ENCODE data around the gene BCL2L1. TPM values are rescaled to one million over a fixed set of nuclear protein-coding genes. Genes with fewer than 3 reads are reported as not detected.

Gene BCL2L1
- total RNA-seq, 2 experiments from 2014 or later, result 64.2 to 88.8 TPM

GRCh38 chr20:31640259-31640658 is 82.4 kb downstream of the BCL2L1 start:
- H4K20me1 ChIP-seq (ENCODE audit: insufficient read depth, low read length), result no peaks in the 10 kb centered on the region
- H2AFZ ChIP-seq (ENCODE audit: low read length), result no peak overlapping the region
- intact Hi-C loops (cut with micrococcal nuclease; ENCODE audit: unreplicated experiment), result no loop called here
- no peak overlapping the region for H3K4me2 ChIP-seq (ENCODE audit: low read length)
- POLR2A ChIA-PET, result no interaction called here
- no peaks in the 10 kb centered on the region for H3K9me2 ChIP-seq (ENCODE audit: insufficient read depth, low read length)
- no peak for DNase-seq (ENCODE audit: low spot score)
- H3K9me3 ChIP-seq (ENCODE audit: low read length), result no peaks in the 10 kb centered on the region
- CTCF ChIA-PET (ENCODE audit: unreplicated experiment), result no interaction called here
- H3K79me2 ChIP-seq (ENCODE audit: insufficient read depth, low read depth, low read length), result no peaks in the 10 kb centered on the region
- no peak overlapping the region for H3K27ac ChIP-seq (ENCODE audit: low read depth, low read length, poor library complexity, severe bottlenecking)
- H3K4me3 ChIP-seq (ENCODE audit: low read depth, low read length, poor library complexity, severe bottlenecking), result no peak overlapping the region
- no peaks in the 10 kb centered on the region for H3K36me3 ChIP-seq (ENCODE audit: insufficient read depth, low read length)
- H3K4me1 ChIP-seq (ENCODE audit: insufficient read depth, low read length, poor library complexity, severe bottlenecking), result peaks cover 5% of the 10 kb centered on the region
- BruUV-seq (replicated peaks), result no TSS peak
- no peak for TF ChIP-seq EZH2phosphoT487 (IDR thresholded peaks at IDR 0.05; ENCODE audit: borderline replicate concordance, low read depth, low read length)
- no peak for TF ChIP-seq CTCF (conservative IDR thresholded peaks at IDR 0.05; ENCODE audit: low read length)

- peaks cover 5% of the 10 kb centered on the region for H3K4me1 ChIP-seq (ENCODE audit: insufficient read depth, low read length, poor library complexity, severe bottlenecking)
- no peak for TF ChIP-seq EZH2phosphoT487 (IDR thresholded peaks at IDR 0.05; ENCODE audit: borderline replicate concordance, low read depth, low read length)
- TF ChIP-seq CTCF (conservative IDR thresholded peaks at IDR 0.05; ENCODE audit: low read length), result no peak
- ChIA-PET POLR2A (no interaction called here), CTCF (ENCODE audit: unreplicated experiment) (no interaction called here)
- H2AFZ ChIP-seq (ENCODE audit: low read length), result no peak overlapping the region
- no TSS peak for BruUV-seq (replicated peaks)
- no peaks in the 10 kb centered on the region for H4K20me1 ChIP-seq (ENCODE audit: insufficient read depth, low read length)
- intact Hi-C loops (cut with micrococcal nuclease; ENCODE audit: unreplicated experiment), result no loop called here
- H3K27ac ChIP-seq (ENCODE audit: low read depth, low read length, poor library complexity, severe bottlenecking), result no peak overlapping the region
- H3K79me2 ChIP-seq (ENCODE audit: insufficient read depth, low read depth, low read length), result no peaks in the 10 kb centered on the region
- no peak for DNase-seq (ENCODE audit: low spot score)
- H3K4me2 ChIP-seq (ENCODE audit: low read length), result no peak overlapping the region
- no peaks in the 10 kb centered on the region for H3K9me3 ChIP-seq (ENCODE audit: low read length)
- H3K4me3 ChIP-seq (ENCODE audit: low read depth, low read length, poor library complexity, severe bottlenecking), result no peak overlapping the region
- no peaks in the 10 kb centered on the region for H3K36me3 ChIP-seq (ENCODE audit: insufficient read depth, low read length)
- H3K9me2 ChIP-seq (ENCODE audit: insufficient read depth, low read length), result no peaks in the 10 kb centered on the region
Observed at GRCh38 chr20:31638816-31639215, 83.9 kb downstream of the BCL2L1 start.

- no peaks in the 10 kb centered on the region for H3K9me2 ChIP-seq (ENCODE audit: insufficient read depth, low read length)
- peaks cover 5% of the 10 kb centered on the region for H3K4me1 ChIP-seq (ENCODE audit: insufficient read depth, low read length, poor library complexity, severe bottlenecking)
- H3K36me3 ChIP-seq (ENCODE audit: insufficient read depth, low read length), result no peaks in the 10 kb centered on the region
- no peak for DNase-seq (ENCODE audit: low spot score)
- ChIA-PET POLR2A (no interaction called here), CTCF (ENCODE audit: unreplicated experiment) (no interaction called here)
- no TSS peak for BruUV-seq (replicated peaks)
- no peaks in the 10 kb centered on the region for H3K9me3 ChIP-seq (ENCODE audit: low read length)
- intact Hi-C loops (cut with micrococcal nuclease; ENCODE audit: unreplicated experiment), result no loop called here
- H3K27ac ChIP-seq (ENCODE audit: low read depth, low read length, poor library complexity, severe bottlenecking), result no peak overlapping the region
- no peak overlapping the region for H3K4me2 ChIP-seq (ENCODE audit: low read length)
- no peak overlapping the region for H3K4me3 ChIP-seq (ENCODE audit: low read depth, low read length, poor library complexity, severe bottlenecking)
- no peak overlapping the region for H2AFZ ChIP-seq (ENCODE audit: low read length)
- TF ChIP-seq CTCF (conservative IDR thresholded peaks at IDR 0.05; ENCODE audit: low read length), result no peak
- TF ChIP-seq EZH2phosphoT487 (IDR thresholded peaks at IDR 0.05; ENCODE audit: borderline replicate concordance, low read depth, low read length), result no peak
- no peaks in the 10 kb centered on the region for H4K20me1 ChIP-seq (ENCODE audit: insufficient read depth, low read length)
- no peaks in the 10 kb centered on the region for H3K79me2 ChIP-seq (ENCODE audit: insufficient read depth, low read depth, low read length)
Observed at GRCh38 chr20:31638317-31638716, 84.4 kb downstream of the BCL2L1 start.

All from OCI-LY7 (cell line).